Measurements from ENCODE around the gene ANAPC4.

GRCh38 chr4:25440478-25441030, 63.5 kb downstream of the ANAPC4 start:
- TF ChIP-seq POLR2A (IDR thresholded peaks at IDR 0.05; ENCODE audit: low read depth, low read length) (no peak), MAX (IDR thresholded peaks at IDR 0.05; ENCODE audit: insufficient read depth, insufficient read length) (no peak)

All from endothelial cell of umbilical vein (primary cell).